Effector memory CD8-positive, alpha-beta T cell (primary cell): ENCODE results near the gene TMEM252.

Experiments used
- ATAC-seq: fragments of 150-1000 bp; cut with Tn5 transposase; replicated peaks from 2 replicates; pipeline ENCODE4 v1.10.0; 2021; ENCODE audit warnings: mild to moderate bottlenecking, moderate library complexity
- DNase-seq, 3 experiments: peaks; one replicate each; pipeline ENCODE4 v3.0.0; 2021
- H3K27ac Mint-ChIP-seq, 2 donors: one replicate each; pipeline ENCODE4 v1.8.0; 2022; ENCODE audit warnings: mild to moderate bottlenecking in 2 of 2, mixed read lengths in 2 of 2, moderate library complexity in 2 of 2
- H3K27me3 Mint-ChIP-seq, 2 donors: one replicate each; pipeline ENCODE4 v1.8.0; 2022; ENCODE audit warnings: mixed read lengths in 2 of 2
- H3K36me3 Mint-ChIP-seq: one replicate; pipeline ENCODE4 v1.8.0; 2022; ENCODE audit warnings: mild to moderate bottlenecking, moderate library complexity, mixed read lengths; ENCODE audit not compliant: insufficient read depth
- H3K4me1 Mint-ChIP-seq, 2 donors: one replicate each; pipeline ENCODE4 v1.8.0; 2022; ENCODE audit warnings: low read depth in 2 of 2, mixed read lengths in 2 of 2
- H3K4me3 Mint-ChIP-seq, 2 donors: one replicate each; pipeline ENCODE4 v1.8.0; 2022; ENCODE audit warnings: mild to moderate bottlenecking in 2 of 2, mixed read lengths in 2 of 2, moderate library complexity in 2 of 2
- H3K9me3 Mint-ChIP-seq, 2 donors: one replicate each; pipeline ENCODE4 v1.8.0; 2022; ENCODE audit warnings: mixed read lengths in 2 of 2

The TMEM252 gene

DNA sequence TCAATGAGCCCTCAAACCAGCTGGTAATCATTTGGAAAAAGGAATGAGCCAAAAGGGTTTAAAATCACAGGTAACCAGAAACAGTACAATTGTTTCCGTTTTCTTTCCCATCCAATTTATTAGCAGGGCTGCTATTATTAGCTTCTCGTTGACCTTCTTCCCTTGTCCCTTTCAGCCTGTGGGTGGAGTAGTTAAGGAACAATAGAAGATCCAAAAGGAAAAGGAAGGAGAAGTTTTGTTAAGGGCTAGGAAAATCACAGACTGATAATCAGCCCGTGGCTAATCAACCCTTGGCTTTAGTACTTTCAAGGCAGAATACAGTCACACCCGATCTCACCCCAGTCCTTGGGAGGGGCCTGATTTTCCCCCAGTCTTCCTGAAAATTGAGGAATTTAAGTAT lies 38.4 kb downstream of the TMEM252 start:
- H3K4me1 Mint-ChIP-seq: no peaks in the 10 kb centered on the region
- H3K27me3 Mint-ChIP-seq: peaks cover 7 to 14% of the 10 kb centered on the region in 2 donors
- no peaks in the 10 kb centered on the region for H3K36me3 Mint-ChIP-seq
- H3K27ac Mint-ChIP-seq: no peak overlapping the region
- ATAC-seq (no peak), DNase-seq (no peak)
- H3K4me3 Mint-ChIP-seq: no peak overlapping the region
- peaks cover 0 to 1% of the 10 kb centered on the region in 2 donors for H3K9me3 Mint-ChIP-seq

DNA sequence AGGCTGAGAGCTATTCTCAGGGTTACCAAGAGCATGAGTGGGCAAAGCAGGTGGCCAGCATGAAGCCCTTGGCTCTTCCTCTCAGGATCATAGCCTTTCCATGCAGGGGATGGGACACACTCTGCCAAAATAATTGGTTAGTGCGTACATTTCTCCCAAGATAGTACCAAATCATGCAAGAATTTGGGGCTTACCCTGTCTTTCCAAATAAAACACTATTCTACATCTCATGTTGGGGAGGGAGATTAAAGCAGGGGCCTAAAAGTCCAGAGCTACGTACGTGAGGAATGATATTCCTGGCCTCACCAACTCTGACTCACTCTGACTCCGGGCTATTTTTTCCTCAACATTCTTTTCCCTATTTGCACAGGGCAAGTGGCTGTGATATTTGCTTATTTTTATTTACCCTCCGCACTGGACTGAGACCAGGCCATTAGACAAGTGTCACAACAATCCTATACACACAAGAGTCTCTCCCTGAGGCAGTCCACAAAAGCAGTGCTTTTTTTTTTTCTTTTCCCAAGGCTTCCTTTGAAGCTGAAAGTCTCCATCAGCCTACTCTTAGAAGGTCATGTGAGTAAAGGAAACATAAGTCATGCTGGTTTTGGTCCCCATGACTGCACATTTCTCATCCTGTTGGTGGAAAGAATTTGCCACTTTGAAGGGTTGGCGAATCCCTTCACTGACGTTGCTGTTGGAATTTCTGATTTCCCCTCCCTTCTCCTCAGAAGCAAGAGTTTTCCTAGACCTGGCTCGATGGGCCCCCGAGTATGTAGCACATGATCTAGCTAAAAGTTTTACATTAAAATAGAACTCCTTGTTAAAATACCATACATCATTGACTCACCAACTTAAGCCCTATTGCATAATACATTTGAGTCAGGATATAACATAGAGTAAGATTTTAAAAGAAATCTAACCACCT lies 40.0 kb downstream of the TMEM252 start:
- H3K27me3 Mint-ChIP-seq: peaks cover 11 to 14% of the 10 kb centered on the region in 2 donors
- no peaks in the 10 kb centered on the region for H3K4me1 Mint-ChIP-seq
- H3K27ac Mint-ChIP-seq: no peak overlapping the region
- H3K4me3 Mint-ChIP-seq: no peak overlapping the region
- peaks cover 0 to 1% of the 10 kb centered on the region in 2 donors for H3K9me3 Mint-ChIP-seq
- DNase-seq: no peak
- no peak for ATAC-seq
- no peaks in the 10 kb centered on the region for H3K36me3 Mint-ChIP-seq

DNA sequence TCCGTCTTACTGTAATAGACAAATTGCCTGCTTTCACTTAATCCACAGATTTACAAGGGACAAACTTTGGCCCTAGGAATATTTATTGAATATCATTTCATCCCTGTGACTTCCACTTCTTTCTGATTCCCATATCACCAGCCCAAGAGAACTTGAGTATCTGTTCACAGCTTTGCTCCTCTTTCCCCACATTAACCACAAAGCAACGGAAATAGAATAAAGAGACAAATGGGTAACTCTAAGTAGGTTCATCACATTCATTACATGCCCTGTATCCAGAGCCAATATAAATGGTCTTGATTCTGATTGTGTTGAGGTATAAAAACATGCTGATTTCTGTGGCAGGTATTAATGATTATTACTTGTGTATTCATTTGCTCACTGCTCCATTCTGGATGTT lies 41.9 kb downstream of the TMEM252 start:
- peaks cover 11 to 14% of the 10 kb centered on the region in 2 donors for H3K27me3 Mint-ChIP-seq
- H3K4me1 Mint-ChIP-seq: no peaks in the 10 kb centered on the region
- ATAC-seq (no peak), DNase-seq (no peak)
- no peak overlapping the region for H3K4me3 Mint-ChIP-seq
- no peak overlapping the region for H3K27ac Mint-ChIP-seq
- peaks cover 0 to 1% of the 10 kb centered on the region in 2 donors for H3K9me3 Mint-ChIP-seq
- H3K36me3 Mint-ChIP-seq: no peaks in the 10 kb centered on the region

DNA sequence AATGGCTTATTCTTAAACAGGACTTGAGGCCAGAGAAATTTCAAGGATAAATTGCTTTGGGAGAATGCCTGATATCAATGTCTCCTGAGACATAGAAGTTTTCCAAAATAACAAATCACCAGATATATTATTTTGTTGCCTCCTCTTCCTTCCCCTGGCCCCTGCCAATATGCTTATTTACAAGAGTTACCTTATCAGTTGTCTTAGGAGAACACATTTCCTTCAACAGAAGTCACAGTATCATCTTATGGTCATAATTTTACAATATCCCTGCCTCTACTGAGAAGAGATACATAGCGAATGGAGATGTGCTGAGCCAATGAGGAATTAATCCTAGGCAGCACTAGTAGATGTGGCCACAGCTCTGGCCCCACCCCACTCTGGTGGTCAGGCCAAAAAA lies 43.1 kb downstream of the TMEM252 start:
- H3K36me3 Mint-ChIP-seq: no peaks in the 10 kb centered on the region

DNA sequence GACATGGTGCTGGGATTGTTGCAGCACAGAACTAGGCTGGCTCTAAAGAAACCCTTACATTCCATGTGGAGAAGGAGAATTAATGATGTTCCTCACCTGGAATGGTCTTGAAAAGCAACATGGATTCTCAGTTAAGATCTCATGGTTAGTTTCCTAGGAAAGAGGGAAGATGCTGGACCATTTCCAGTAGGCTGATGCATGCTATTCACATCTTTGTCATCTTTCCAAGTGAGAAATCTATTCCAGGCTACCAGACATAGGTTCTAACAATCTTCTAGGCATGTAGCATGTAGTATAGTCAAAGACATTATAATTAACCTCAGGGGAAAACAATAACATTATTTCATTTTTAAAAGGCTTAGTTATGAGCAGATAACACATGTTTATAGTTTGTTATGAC lies 44.3 kb downstream of the TMEM252 start:
- Mint-ChIP-seq H3K9me3 (peaks cover 0 to 1% of the 10 kb centered on the region in 2 donors), H3K36me3 (no peaks in the 10 kb centered on the region), H3K27ac (no peak overlapping the region), H3K27me3 (peaks cover 26 to 29% of the 10 kb centered on the region in 2 donors), H3K4me1 (no peaks in the 10 kb centered on the region), H3K4me3 (no peak overlapping the region)
- DNase-seq: no peak
- ATAC-seq: no peak

More for the DNA sequence above, 43.1 kb downstream of the TMEM252 start:
- peaks cover 0 to 1% of the 10 kb centered on the region in 2 donors for H3K9me3 Mint-ChIP-seq
- H3K4me3 Mint-ChIP-seq: no peak overlapping the region
- H3K27me3 Mint-ChIP-seq: peaks cover 14 to 16% of the 10 kb centered on the region in 2 donors
- DNase-seq: no peak
- no peak for ATAC-seq
- H3K27ac Mint-ChIP-seq: no peak overlapping the region
- H3K4me1 Mint-ChIP-seq: no peaks in the 10 kb centered on the region

DNA sequence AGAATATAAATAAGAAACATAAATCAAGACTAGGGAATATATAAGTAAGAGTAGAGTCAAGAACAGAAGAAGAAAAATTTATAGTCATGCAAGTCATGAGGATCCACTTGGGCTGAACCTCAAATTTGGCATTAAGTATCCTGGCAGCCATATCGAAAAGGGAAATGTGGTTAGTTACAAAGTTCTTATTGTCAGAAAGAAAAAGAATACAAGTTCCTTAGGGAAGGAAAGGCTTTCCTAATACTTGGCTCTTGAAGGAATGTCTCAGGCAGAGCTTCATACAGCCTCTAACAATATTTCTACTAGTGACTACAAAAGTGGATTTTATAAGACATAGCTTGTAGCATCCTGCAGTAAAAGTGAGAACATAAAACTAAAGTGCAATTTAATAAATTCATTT lies 45.4 kb downstream of the TMEM252 start:
- Mint-ChIP-seq H3K9me3 (no peaks in the 10 kb centered on the region), H3K4me1 (no peaks in the 10 kb centered on the region), H3K27ac (no peak overlapping the region), H3K4me3 (no peak overlapping the region), H3K27me3 (peaks cover 26 to 28% of the 10 kb centered on the region in 2 donors), H3K36me3 (no peaks in the 10 kb centered on the region)
- DNase-seq: no peak
- no peak for ATAC-seq

DNA sequence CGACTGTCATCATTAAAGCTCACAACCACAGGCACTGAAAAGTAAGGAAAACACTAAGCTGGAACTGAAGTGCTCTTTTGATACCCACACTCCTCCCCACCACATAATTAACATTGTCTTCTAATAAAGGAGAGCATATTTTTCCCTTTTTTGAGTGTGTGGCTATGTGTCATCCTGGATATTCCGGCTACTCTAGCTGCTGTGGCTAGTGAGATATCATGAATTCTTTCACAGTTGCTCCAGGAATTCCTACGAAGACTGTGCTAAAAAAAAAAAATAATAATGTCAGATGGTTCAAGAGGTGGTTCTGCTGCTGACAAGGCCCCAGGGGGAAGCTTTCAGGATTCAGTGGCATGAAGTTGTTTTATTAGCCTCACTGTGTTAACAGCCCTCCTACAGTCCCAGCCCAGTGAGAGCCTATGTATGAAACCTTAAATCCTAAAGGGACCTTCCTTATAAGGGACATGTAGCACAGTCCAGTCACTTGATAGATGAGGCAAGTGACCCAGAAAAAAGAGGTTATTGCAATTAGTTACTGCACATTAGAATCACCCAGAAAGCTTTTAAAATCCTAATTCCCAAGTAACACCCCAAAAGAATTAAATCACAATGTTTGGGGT lies 46.6 kb downstream of the TMEM252 start:
- Mint-ChIP-seq H3K9me3 (no peaks in the 10 kb centered on the region), H3K27me3 (peaks cover 23 to 26% of the 10 kb centered on the region in 2 donors), H3K4me3 (no peak overlapping the region), H3K36me3 (no peaks in the 10 kb centered on the region), H3K4me1 (no peaks in the 10 kb centered on the region), H3K27ac (no peak overlapping the region)
- no peak for ATAC-seq
- DNase-seq: no peak

DNA sequence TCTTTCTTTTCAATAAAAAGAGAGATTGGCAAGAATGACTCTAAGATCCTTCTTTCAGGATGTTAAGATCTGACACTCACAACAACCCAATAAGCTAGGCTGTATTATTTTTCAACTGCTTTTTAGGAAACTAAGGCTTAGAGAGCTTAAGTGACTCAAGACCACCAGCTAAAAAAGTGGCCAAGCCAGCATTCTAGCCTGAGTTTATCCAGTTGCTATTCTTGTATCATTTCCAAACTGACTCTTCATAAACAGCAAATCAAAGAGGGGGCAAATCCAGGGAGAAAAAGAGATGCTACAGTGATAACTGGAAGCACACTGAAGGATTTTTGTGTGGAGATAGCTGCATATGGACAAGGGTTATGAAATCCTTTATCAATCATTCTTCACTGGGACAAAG lies 47.1 kb downstream of the TMEM252 start:
- Mint-ChIP-seq H3K27me3 (peaks cover 27 to 31% of the 10 kb centered on the region in 2 donors), H3K4me3 (no peak overlapping the region), H3K27ac (no peak overlapping the region), H3K9me3 (no peaks in the 10 kb centered on the region), H3K4me1 (no peaks in the 10 kb centered on the region), H3K36me3 (no peaks in the 10 kb centered on the region)
- no peak for ATAC-seq
- no peak for DNase-seq

DNA sequence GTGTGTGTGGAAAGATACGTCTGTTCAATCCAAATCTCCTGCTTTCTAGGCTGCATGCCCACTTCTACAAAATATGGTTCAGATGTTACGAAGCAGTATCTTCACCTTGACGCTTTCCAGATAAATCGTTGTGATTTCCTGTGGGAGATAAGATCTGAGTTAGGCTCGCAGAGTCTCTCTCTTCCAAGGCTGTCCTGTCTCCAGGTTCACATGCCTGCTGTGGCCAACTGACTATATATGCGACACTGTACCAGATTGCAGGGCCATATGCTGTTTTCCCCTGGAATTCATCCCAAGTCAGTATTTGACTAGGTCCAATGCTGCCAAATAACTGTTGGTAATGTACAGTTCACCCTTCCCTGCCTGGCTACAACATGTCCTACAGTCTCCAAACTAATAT lies 47.9 kb downstream of the TMEM252 start:
- ATAC-seq: no peak
- Mint-ChIP-seq H3K27me3 (peaks cover 32 to 35% of the 10 kb centered on the region in 2 donors), H3K4me3 (no peak overlapping the region), H3K4me1 (no peaks in the 10 kb centered on the region), H3K27ac (no peak overlapping the region), H3K36me3 (no peaks in the 10 kb centered on the region), H3K9me3 (no peaks in the 10 kb centered on the region)
- DNase-seq: no peak

DNA sequence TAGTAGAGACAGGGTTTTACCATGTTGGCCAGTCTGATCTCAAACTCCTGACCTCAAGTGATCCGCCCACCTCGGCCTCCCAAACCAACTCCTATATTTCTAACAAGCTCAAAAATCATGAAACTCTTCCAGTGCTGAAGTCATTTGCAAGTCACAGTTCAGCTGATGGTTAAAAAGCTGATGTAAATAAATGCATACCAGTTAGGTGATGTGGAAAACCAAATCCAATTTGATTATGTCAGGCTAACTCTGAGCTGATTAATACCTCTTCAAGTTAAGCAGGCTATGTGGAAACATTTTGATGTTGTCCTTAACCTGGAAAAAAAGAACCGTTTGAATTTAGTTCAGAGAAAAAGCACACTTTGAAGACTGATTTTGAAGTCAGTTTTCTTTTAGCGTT lies 51.0 kb downstream of the TMEM252 start:
- Mint-ChIP-seq H3K36me3 (no peaks in the 10 kb centered on the region), H3K27me3 (peaks cover 32 to 36% of the 10 kb centered on the region in 2 donors), H3K4me1 (no peaks in the 10 kb centered on the region), H3K4me3 (no peak overlapping the region), H3K9me3 (peaks cover 0 to 7% of the 10 kb centered on the region in 2 donors), H3K27ac (no peak overlapping the region)
- ATAC-seq (no peak), DNase-seq (no peak)

DNA sequence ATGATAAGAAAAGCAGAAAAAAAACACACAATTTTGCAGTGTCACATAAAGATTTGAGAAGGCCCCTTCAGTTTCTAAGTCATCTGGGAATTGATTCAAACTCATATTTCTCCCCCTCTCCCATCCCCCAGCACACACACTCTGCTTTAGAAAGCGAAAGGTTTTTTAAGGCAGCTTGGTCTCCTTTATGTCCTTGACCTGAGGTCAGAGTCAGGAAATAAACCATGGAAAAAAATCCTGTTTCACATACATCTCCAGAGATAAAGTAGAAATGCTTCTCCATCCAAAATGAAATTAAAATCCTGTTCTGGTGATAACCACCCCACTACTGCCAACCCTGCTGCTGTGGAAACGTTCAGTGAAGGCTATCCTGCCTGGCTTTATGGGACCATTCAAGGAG lies 52.6 kb downstream of the TMEM252 start:
- no peak overlapping the region for H3K27ac Mint-ChIP-seq
- DNase-seq (no peak), ATAC-seq (no peak)
- peaks cover 32 to 44% of the 10 kb centered on the region in 2 donors for H3K27me3 Mint-ChIP-seq
- no peaks in the 10 kb centered on the region for H3K4me1 Mint-ChIP-seq
- H3K9me3 Mint-ChIP-seq: peaks cover 1 to 7% of the 10 kb centered on the region in 2 donors
- H3K4me3 Mint-ChIP-seq: no peak overlapping the region
- no peaks in the 10 kb centered on the region for H3K36me3 Mint-ChIP-seq
